GM12864 (cell line): ENCODE results near the gene FERMT2.

ENCODE experiments used
- DNase-seq: peaks from one replicate; pipeline ENCODE4 v3.0.0-alpha.2; 2011; ENCODE audit warnings: low read depth
- H3K4me3 ChIP-seq: 2 replicates; pipeline ENCODE4 v1.5.1; 2011; ENCODE audit warnings: mild to moderate bottlenecking, low read depth, low read length, control low read depth
- CTCF ChIP-seq: IDR thresholded peaks from 2 replicates; pipeline ENCODE4 v1.5.1; 2011; ENCODE audit warnings: low read depth, mild to moderate bottlenecking, moderate library complexity, low read length, control low read depth, inconsistent platforms; ENCODE audit errors: missing control alignments

The FERMT2 gene

GRCh38 chr14:52891800-52892199 lies 59.0 kb downstream of the FERMT2 start:
- no peak overlapping the region for H3K4me3 ChIP-seq
- no peak for TF ChIP-seq CTCF

GRCh38 chr14:52888839-52889838 lies 61.7 kb downstream of the FERMT2 start:
- no peak overlapping the region for H3K4me3 ChIP-seq
- DNase-seq: no peak
- TF ChIP-seq CTCF: no peak

More at GRCh38 chr14:52891800-52892199, 59.0 kb downstream of the FERMT2 start:
- DNase-seq: no peak

- no peak for TF ChIP-seq CTCF
- no peak overlapping the region for H3K4me3 ChIP-seq
- no peak for DNase-seq
Measured at GRCh38 chr14:52888159-52888558, 62.7 kb downstream of the FERMT2 start.

GRCh38 chr14:52885230-52885629 lies 65.6 kb downstream of the FERMT2 start:
- no peak for DNase-seq
- no peak overlapping the region for H3K4me3 ChIP-seq
- TF ChIP-seq CTCF: no peak

- TF ChIP-seq CTCF: no peak
- DNase-seq: no peak
- no peak overlapping the region for H3K4me3 ChIP-seq
Measured at GRCh38 chr14:52883658-52884057, 67.2 kb downstream of the FERMT2 start.

- TF ChIP-seq CTCF: no peak
- no peak overlapping the region for H3K4me3 ChIP-seq
- no peak for DNase-seq
Measured at GRCh38 chr14:52882824-52883223, 68.0 kb downstream of the FERMT2 start.
